Measurements from ENCODE around the gene ANKRD23.

Gene ANKRD23

DNA sequence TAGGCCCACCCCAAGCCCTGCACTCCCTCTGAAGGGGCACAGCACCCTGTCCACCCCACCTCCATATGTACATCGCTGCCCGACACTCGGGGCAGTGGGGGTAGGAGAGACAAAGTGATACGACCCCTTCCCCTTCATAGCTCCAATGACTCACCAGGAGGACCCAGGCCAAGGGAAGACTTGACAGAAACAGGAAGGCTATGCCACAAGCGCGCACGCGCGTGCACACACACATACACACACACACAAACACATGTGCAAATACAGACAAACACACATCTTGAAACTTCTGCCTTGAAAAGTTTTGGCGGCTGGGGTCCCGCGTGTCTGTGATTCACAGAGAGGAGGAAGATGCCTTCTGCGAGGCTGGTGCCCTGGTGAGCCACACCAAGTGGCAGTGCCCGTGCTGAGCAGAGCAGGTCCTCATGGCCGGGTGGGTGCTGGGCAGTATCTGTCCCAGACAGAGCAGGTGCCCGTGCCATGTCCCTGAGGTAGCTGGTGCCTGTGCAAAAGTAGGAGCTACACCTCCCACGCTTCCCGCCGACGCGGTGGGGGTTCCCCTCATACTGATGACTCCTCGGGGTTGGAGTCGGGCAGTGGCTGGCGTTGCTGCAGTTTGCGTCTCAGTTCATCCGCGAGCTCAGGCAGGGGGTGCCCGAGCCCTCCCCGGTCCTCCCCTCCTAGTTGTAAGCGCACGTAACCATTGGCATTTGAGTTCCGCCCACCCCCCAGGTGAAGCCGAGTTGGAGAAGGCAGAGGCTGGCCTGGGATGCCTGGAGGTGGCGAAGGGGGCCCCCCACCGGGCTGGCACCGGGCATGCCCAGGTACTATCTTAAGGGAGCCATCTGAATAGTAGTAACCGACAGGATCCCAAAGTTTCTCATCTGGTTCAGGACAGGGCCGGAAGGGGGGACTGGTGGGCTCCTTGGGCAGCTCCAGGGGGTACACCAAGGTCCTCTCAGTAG, 16.5 kb upstream of the ANKRD23 start:
- TF ChIP-seq EZH2phosphoT487 (IDR thresholded peaks at IDR 0.05; ENCODE audit: low read depth), result no peak
- TF ChIP-seq, protein P1, sequence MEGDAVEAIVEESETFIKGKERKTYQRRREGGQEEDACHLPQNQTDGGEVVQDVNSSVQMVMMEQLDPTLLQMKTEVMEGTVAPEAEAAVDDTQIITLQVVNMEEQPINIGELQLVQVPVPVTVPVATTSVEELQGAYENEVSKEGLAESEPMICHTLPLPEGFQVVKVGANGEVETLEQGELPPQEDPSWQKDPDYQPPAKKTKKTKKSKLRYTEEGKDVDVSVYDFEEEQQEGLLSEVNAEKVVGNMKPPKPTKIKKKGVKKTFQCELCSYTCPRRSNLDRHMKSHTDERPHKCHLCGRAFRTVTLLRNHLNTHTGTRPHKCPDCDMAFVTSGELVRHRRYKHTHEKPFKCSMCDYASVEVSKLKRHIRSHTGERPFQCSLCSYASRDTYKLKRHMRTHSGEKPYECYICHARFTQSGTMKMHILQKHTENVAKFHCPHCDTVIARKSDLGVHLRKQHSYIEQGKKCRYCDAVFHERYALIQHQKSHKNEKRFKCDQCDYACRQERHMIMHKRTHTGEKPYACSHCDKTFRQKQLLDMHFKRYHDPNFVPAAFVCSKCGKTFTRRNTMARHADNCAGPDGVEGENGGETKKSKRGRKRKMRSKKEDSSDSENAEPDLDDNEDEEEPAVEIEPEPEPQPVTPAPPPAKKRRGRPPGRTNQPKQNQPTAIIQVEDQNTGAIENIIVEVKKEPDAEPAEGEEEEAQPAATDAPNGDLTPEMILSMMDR (IDR thresholded peaks at IDR 0.05; ENCODE audit: low read depth, low read length), result no peak
- Histone ChIP-seq H3K36me3 (replicated peaks; ENCODE audit: low read depth, low read length) (peaks cover 14% of the 10 kb centered on the region), H3K4me3 (ENCODE audit: low read length) (no peak overlapping the region), H3K9me3 (ENCODE audit: insufficient read depth, low read length) (no peaks in the 10 kb centered on the region), H2AFZ (ENCODE audit: low read depth, low read length) (no peak overlapping the region), H3K4me1 (ENCODE audit: low read length) (peaks cover 10% of the 10 kb centered on the region), H3K27ac (ENCODE audit: low read length) (no peak overlapping the region), H3K27me3 (ENCODE audit: low read depth, low read length) (no peaks in the 10 kb centered on the region), H3K9ac (ENCODE audit: low read length) (no peak overlapping the region), H4K20me1 (ENCODE audit: insufficient read depth, low read length) (peaks cover 3% of the 10 kb centered on the region; the same call in 1 of the 2 replicates), H3K79me2 (ENCODE audit: low read length) (peaks cover 21% of the 10 kb centered on the region), H3K4me2 (ENCODE audit: low read length) (no peak overlapping the region)

DNA sequence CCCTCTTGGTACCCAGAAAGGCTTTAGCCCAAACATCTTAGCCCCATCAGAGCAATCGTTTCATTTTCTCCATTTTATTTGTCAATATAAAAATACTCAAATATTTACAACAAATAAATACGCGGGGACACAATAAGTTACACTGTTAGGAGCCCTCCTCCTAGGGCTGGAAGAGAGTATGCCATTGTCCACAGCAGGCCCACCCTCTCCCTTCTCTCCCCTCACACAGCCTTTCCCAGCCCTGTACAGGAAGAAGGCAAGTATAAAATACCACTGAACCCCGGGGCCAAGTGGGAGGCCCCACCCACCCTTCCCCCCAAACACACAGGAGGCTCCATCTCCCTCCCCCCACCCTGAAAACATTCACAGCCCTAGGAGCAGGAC, 15.9 kb upstream of the ANKRD23 start:
- H3K79me2 ChIP-seq (ENCODE audit: low read length), result peaks cover 26% of the 10 kb centered on the region
- peaks cover 10% of the 10 kb centered on the region for H3K4me1 ChIP-seq (ENCODE audit: low read length)
- H3K36me3 ChIP-seq (replicated peaks; ENCODE audit: low read depth, low read length), result peaks cover 11% of the 10 kb centered on the region
- peaks cover 7% of the 10 kb centered on the region; the same call in 1 of the 2 replicates for H4K20me1 ChIP-seq (ENCODE audit: insufficient read depth, low read length)
- TF ChIP-seq EZH2phosphoT487 (IDR thresholded peaks at IDR 0.05; ENCODE audit: low read depth), result no peak
- TF ChIP-seq, protein P1 (IDR thresholded peaks at IDR 0.05; ENCODE audit: low read depth, low read length), result no peak
- H2AFZ ChIP-seq (ENCODE audit: low read depth, low read length), result no peak overlapping the region
- H3K27ac ChIP-seq (ENCODE audit: low read length), result no peak overlapping the region
- H3K27me3 ChIP-seq (ENCODE audit: low read depth, low read length), result no peaks in the 10 kb centered on the region
- no peaks in the 10 kb centered on the region for H3K9me3 ChIP-seq (ENCODE audit: insufficient read depth, low read length)
- no peak overlapping the region for H3K9ac ChIP-seq (ENCODE audit: low read length)
- H3K4me3 ChIP-seq (ENCODE audit: low read length), result no peak overlapping the region
- no peak overlapping the region for H3K4me2 ChIP-seq (ENCODE audit: low read length)

DNA sequence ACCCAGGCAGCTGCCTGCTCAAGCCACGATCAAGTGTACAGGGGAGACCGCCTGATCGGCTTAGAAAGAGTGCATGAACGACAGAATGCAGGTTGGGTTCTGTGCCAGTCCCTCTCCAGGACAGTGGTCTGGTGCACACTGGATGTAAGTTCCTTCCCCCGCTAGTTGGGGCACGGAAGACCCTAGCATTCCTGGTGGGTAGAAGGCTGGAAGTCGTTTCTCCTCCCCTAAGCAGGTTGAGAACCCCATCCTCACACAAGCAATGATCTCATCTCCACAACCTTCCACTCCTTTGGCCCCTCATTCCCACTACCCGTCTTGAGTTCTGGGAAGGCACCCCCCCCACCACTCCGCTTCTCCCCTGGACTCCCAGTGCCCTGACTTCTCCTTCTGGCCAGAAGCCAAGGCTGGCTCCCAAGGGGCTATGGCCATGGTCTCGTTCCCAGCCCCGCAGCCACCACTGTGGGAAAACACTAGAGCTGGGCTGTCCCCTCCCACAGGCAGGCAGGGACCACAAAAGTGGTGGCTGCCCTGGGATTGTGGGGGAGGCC, 15.4 kb upstream of the ANKRD23 start:
- H3K9ac ChIP-seq (ENCODE audit: low read length), result no peak overlapping the region
- peaks cover 28% of the 10 kb centered on the region for H3K79me2 ChIP-seq (ENCODE audit: low read length)
- H3K27ac ChIP-seq (ENCODE audit: low read length), result no peak overlapping the region
- no peak overlapping the region for H2AFZ ChIP-seq (ENCODE audit: low read depth, low read length)
- H3K27me3 ChIP-seq (ENCODE audit: low read depth, low read length), result no peaks in the 10 kb centered on the region
- H3K36me3 ChIP-seq (replicated peaks; ENCODE audit: low read depth, low read length), result peaks cover 11% of the 10 kb centered on the region
- H3K9me3 ChIP-seq (ENCODE audit: insufficient read depth, low read length), result no peaks in the 10 kb centered on the region
- peaks cover 8% of the 10 kb centered on the region; the same call in 1 of the 2 replicates for H4K20me1 ChIP-seq (ENCODE audit: insufficient read depth, low read length)
- TF ChIP-seq, protein P1 (IDR thresholded peaks at IDR 0.05; ENCODE audit: low read depth, low read length), result no peak
- no peak for TF ChIP-seq EZH2phosphoT487 (IDR thresholded peaks at IDR 0.05; ENCODE audit: low read depth)
- peaks cover 10% of the 10 kb centered on the region for H3K4me1 ChIP-seq (ENCODE audit: low read length)
- H3K4me3 ChIP-seq (ENCODE audit: low read length), result peak overlapping the region; percentile 85; the same call in 1 of the 2 replicates
- H3K4me2 ChIP-seq (ENCODE audit: low read length), result no peak overlapping the region
